Brain microvascular endothelial cell (primary cell): ENCODE measurements around the gene CLSTN1.

Experiments used
- DNase-seq: peaks from one replicate; pipeline ENCODE4 v3.0.0-alpha.2; 2020
- H3K27ac ChIP-seq: fragments of 250-450 bp; sonication (Bioruptor Pico); 2 replicates; pipeline ENCODE4 v1.5.1; 2020; ENCODE audit warnings: mild to moderate bottlenecking, moderate library complexity
- H3K27me3 ChIP-seq: fragments of 250-450 bp; sonication (Bioruptor Pico); replicated peaks from 2 replicates; pipeline ENCODE4 v1.5.1; 2020; ENCODE audit warnings: mild to moderate bottlenecking
- H3K36me3 ChIP-seq: fragments of 250-450 bp; sonication (Bioruptor Pico); replicated peaks from 2 replicates; pipeline ENCODE4 v1.5.1; 2020; ENCODE audit warnings: mild to moderate bottlenecking
- H3K4me3 ChIP-seq: 2 replicates; pipeline ENCODE4 v1.5.1; 2011; ENCODE audit warnings: low read depth, mild to moderate bottlenecking, control low read depth, low read length, moderate library complexity
- CTCF ChIP-seq: IDR thresholded peaks from 2 replicates; pipeline ENCODE4 v1.5.1; 2011; ENCODE audit warnings: low read depth, mild to moderate bottlenecking, moderate library complexity, low read length, control low read depth, inconsistent platforms; ENCODE audit errors: missing control alignments
- in situ Hi-C: cut with HindIII; loops from 2 replicates; pipeline ENCODE4 v1.10.0; 2017; ENCODE audit warnings: low sequenced_read_pairs, low pct_ligation_motif_present

The CLSTN1 gene

GRCh38 chr1:9844756-9845155 is 21.0 kb upstream of the CLSTN1 start:
- H3K36me3 ChIP-seq = no peaks in the 10 kb centered on the region
- no peak overlapping the region for H3K27ac ChIP-seq
- no peak overlapping the region for H3K4me3 ChIP-seq
- TF ChIP-seq CTCF = no peak
- DNase-seq = no peak
- no peaks in the 10 kb centered on the region for H3K27me3 ChIP-seq
- in situ Hi-C loops = no loop called here

DNA sequence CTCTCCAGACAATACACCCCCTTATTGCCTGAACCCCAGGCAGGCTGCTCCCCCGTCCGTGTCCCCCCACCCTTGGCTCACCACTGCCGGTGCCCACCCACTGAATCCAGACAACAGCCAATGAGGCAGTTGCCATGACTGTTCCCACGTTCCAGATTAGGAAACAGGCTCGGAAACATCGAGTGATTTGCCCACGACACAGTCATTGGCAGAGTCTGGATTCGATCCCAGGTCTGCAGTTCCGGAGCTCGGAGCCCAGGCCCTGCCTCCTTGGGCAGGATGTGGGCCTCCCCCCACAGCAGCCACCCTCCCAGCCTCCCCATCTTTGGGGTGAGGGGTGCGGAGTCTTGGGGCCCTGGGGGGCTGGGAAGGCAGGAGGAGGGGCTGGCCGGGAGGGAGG is 20.3 kb upstream of the CLSTN1 start:
- in situ Hi-C loops = no loop called here
- Histone ChIP-seq H3K27me3 (no peaks in the 10 kb centered on the region), H3K4me3 (no peak overlapping the region), H3K27ac (no peak overlapping the region), H3K36me3 (no peaks in the 10 kb centered on the region)
- no peak for DNase-seq
- no peak for TF ChIP-seq CTCF

GRCh38 chr1:9843576-9843945 is 19.8 kb upstream of the CLSTN1 start:
- no peaks in the 10 kb centered on the region for H3K27me3 ChIP-seq
- no peak for DNase-seq
- no peaks in the 10 kb centered on the region for H3K36me3 ChIP-seq
- no peak for TF ChIP-seq CTCF
- H3K27ac ChIP-seq = no peak overlapping the region
- in situ Hi-C loops = no loop called here
- no peak overlapping the region for H3K4me3 ChIP-seq

DNA sequence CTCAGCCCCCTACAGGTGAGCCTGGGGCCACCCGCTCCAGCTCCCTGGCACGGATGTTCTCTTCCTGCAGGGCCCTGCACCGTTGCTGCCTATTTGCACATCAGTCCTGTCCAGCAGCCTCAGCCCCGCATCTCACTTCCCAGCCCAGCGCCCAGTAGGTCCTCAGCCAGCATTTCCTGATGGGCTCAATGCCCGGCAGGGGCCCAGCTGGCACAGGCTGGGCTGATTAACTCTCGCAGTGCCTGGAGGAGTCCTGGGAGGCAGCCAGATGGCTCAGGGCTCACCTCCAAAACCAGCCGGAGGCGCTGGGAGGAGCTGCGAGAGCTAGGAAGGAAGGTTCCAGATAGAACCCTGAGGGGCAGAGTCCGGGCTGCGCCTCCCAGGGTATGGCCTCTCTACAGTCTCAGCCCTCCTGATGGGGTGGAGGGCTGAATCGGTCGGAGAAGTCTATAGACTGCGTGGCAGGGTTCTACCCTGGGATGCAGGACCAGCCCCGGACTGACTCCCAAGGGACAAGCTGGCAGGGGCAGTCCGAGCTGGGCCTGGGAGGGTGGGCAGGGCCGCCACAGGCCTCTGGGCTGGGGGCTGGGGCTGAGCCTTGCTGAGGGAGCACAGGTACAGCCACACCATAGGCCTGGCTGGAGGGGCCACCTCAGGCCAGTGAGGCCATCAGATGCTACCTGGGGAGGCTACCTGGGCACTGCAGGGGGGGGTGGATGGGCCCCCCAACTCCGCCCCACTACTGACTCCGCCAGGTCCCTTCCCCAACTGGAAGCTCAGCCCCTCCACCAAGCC is 19.2 kb upstream of the CLSTN1 start:
- Histone ChIP-seq H3K27me3 (no peaks in the 10 kb centered on the region), H3K36me3 (no peaks in the 10 kb centered on the region), H3K27ac (no peak overlapping the region), H3K4me3 (no peak overlapping the region)
- no peak for TF ChIP-seq CTCF
- no peak for DNase-seq
- in situ Hi-C loops = no loop called here

GRCh38 chr1:9842073-9842711 is 18.4 kb upstream of the CLSTN1 start:
- DNase-seq = no peak
- H3K36me3 ChIP-seq = no peaks in the 10 kb centered on the region
- no peaks in the 10 kb centered on the region for H3K27me3 ChIP-seq
- TF ChIP-seq CTCF = no peak
- H3K4me3 ChIP-seq = no peak overlapping the region
- no peak overlapping the region for H3K27ac ChIP-seq
- in situ Hi-C loops = no loop called here
